Epithelial cell of esophagus (primary cell): ENCODE data around the gene OR13J1.

Source experiments
- DNase-seq: peaks from one replicate; pipeline ENCODE4 v3.0.0; 2010; ENCODE audit warnings: low read depth
- H3K4me3 ChIP-seq: 2 replicates; pipeline ENCODE4 v1.5.1; 2011; ENCODE audit warnings: mild to moderate bottlenecking, low read length, control low read depth
- CTCF ChIP-seq: IDR thresholded peaks from 2 replicates; pipeline ENCODE4 v1.5.1; 2011; ENCODE audit warnings: low read depth, mild to moderate bottlenecking, low read length, control low read depth, inconsistent platforms; ENCODE audit not compliant: insufficient read depth; ENCODE audit errors: missing control alignments

Gene OR13J1

GRCh38 chr9:35845824-35846771 is 24.1 kb downstream of the OR13J1 start:
- DNase-seq: no peak
- TF ChIP-seq CTCF: no peak
- no peak overlapping the region for H3K4me3 ChIP-seq

- no peak for TF ChIP-seq CTCF
- H3K4me3 ChIP-seq: no peak overlapping the region
- DNase-seq: peak; percentile 90
Observed at GRCh38 chr9:35844628-35845270, 25.5 kb downstream of the OR13J1 start.

- DNase-seq: no peak
Observed at GRCh38 chr9:35842795-35843194, 27.4 kb downstream of the OR13J1 start.

GRCh38 chr9:35842020-35842745 is 28.0 kb downstream of the OR13J1 start:
- no peak overlapping the region for H3K4me3 ChIP-seq
- TF ChIP-seq CTCF: no peak
- no peak for DNase-seq

More at GRCh38 chr9:35842795-35843194, 27.4 kb downstream of the OR13J1 start:
- no peak for TF ChIP-seq CTCF
- H3K4me3 ChIP-seq: no peak overlapping the region

GRCh38 chr9:35841645-35841900 is 28.6 kb downstream of the OR13J1 start:
- TF ChIP-seq CTCF: no peak
- no peak overlapping the region for H3K4me3 ChIP-seq
- no peak for DNase-seq

- no peak for TF ChIP-seq CTCF
- DNase-seq: no peak
- no peak overlapping the region for H3K4me3 ChIP-seq
Observed at GRCh38 chr9:35840881-35841644, 29.1 kb downstream of the OR13J1 start.
